HG03103 (cell line): ENCODE results near the gene FARP1.

Experiments used
- ATAC-seq: cut with Tn5 transposase; IDR thresholded peaks from one replicate; pipeline ENCODE4 v1.9.1; 2021; ENCODE audit warnings: low read depth; ENCODE audit not compliant: unreplicated experiment

Gene FARP1

GRCh38 chr13:98325724-98326123 is 182.8 kb downstream of the FARP1 start:
- ATAC-seq: no peak

DNA sequence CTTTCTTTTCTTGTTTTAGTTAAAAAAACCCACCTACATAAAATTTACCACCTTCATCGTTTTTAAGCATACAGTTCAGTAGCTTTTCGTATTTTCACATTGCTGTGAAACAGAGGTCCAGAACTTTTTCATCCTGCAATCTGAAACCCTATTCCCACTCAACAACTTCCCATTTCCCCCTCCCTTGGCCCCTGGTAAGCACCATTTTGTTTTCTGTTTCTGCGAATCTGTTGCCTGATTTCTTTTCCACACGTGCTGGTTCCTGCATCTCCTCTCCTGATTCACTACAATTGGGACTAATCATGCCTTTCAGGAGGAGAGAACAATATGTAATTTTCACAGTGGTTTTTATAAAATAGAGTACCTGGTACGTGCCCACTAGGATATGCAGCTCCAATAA is 183.4 kb downstream of the FARP1 start:
- ATAC-seq: no peak

DNA sequence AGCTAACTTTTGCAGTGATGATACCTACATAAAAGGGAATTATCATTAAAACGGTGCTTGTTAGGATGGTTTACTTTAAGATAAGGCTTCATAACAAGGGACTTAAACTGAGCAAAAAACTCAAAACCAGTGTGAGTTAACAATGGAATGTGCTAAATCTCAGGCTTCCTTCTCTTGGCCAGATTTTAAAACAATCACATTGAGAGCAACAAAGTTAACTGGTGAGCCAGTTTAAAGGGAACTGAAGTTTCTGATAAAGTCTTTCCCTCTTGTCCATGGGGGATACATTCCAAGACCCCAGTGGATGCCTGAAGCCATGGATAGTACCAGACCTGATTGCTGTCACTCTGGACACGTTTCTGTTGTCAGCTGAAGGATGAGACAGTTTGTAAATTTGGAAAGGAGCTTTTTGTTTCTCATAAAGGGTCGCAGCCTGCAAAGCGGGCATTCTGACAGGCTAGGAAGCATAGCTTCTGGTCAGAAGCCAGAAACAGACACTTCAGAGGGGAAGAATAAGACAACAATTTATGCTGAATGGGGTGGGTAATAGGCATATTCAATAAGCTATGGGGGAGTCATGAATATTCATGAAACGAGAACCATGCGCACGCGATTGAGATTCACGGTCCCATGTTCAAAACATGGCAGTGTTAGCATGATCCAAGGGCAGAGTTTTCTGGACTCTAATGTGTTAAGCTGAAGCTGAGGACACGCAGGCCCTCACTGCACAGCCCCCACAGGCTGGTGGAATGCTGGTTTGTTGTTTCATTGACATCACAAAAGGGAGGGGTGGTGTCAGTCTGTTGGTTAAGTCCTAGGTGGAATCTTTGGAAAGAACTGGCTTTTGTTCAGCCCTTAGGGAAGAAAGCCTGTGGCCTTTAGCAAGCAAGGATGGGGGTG is 184.7 kb downstream of the FARP1 start:
- no peak for ATAC-seq

GRCh38 chr13:98328511-98328910 is 185.6 kb downstream of the FARP1 start:
- no peak for ATAC-seq

GRCh38 chr13:98332222-98332621 is 189.3 kb downstream of the FARP1 start:
- ATAC-seq: no peak

- ATAC-seq: no peak
Observed at GRCh38 chr13:98332691-98333090, 189.8 kb downstream of the FARP1 start.

DNA sequence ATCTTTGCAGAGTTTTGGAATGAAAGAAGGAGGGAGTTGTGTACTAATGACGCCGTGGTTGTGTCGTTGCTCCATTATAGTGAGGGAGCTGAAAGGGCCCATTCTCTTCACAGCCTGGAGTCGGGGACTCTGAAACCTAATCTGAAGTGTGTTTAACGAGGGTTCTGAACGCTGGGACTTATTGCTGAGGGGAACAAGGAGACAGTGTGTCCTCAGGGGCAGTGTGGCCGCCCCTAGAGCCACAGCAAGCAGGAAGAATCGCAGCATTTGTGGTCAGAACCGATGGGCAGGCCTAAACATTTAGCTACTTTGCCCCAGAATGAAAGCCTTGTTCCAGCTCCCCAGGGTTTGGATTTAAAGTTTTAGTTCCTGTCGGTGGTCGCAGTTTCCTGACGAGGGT is 190.6 kb downstream of the FARP1 start:
- ATAC-seq: no peak

GRCh38 chr13:98334620-98335205 is 191.8 kb downstream of the FARP1 start:
- no peak for ATAC-seq

DNA sequence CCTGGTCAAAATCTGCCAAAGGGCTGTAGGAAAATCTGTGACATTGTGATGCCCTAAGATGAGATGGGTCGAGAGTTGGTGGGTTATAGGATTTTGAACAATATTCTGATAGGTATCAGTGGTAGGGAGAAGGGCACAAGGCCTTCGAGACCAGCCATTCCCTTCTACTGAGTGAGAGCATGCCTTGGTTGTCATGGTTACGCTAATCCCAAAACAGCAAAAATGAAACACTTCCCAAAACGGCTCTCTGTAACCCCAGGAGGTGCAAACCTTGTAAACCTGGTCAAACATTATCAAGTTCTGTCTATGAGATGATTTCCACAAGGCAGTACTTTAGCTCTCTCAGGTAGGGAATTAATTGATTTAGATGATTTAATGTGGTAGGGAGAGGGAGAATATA is 192.8 kb downstream of the FARP1 start:
- no peak for ATAC-seq

DNA sequence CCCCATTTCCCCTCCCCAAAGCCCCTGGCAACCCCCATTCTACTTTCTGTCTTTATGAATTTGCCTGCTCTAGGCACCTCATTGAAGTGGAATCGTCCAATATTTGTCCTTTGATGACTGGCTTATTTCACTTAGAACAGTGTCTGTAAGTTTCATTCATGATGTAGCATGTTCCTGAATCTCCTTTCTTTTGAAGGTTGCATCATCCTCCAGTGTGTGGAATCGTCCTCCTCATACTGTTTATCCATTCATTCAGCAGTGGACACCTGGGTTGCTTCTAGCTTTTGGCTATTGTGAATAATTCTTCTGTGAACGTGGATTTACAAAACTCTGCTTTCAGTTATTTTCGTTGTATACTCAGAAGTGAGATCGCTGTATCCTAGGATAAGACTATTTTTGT is 195.4 kb downstream of the FARP1 start:
- ATAC-seq: no peak

- no peak for ATAC-seq
Observed at GRCh38 chr13:98339684-98340425, 197.0 kb downstream of the FARP1 start.

GRCh38 chr13:98342953-98343352 is 200.1 kb downstream of the FARP1 start:
- no peak for ATAC-seq

DNA sequence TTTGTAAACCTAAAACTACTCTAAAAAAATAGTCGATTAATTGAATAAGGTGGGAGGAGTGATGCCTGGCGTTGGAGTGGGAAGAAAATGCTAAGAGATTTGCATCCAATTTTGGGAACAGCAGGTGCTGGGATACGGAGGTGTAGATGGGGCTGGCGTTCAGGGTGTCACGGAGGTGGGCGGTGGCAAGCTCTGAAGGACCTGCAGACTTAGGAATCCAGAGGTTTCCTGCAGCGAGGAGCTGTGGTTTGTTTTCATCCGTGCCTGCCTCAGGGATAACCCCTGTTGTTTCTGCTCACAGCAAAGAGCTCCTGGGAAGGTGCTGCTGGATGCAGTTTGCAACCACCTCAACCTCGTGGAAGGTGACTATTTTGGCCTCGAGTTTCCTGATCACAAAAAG is 200.6 kb downstream of the FARP1 start:
- ATAC-seq: no peak

- no peak for ATAC-seq
Observed at GRCh38 chr13:98344392-98344791, 201.5 kb downstream of the FARP1 start.

DNA sequence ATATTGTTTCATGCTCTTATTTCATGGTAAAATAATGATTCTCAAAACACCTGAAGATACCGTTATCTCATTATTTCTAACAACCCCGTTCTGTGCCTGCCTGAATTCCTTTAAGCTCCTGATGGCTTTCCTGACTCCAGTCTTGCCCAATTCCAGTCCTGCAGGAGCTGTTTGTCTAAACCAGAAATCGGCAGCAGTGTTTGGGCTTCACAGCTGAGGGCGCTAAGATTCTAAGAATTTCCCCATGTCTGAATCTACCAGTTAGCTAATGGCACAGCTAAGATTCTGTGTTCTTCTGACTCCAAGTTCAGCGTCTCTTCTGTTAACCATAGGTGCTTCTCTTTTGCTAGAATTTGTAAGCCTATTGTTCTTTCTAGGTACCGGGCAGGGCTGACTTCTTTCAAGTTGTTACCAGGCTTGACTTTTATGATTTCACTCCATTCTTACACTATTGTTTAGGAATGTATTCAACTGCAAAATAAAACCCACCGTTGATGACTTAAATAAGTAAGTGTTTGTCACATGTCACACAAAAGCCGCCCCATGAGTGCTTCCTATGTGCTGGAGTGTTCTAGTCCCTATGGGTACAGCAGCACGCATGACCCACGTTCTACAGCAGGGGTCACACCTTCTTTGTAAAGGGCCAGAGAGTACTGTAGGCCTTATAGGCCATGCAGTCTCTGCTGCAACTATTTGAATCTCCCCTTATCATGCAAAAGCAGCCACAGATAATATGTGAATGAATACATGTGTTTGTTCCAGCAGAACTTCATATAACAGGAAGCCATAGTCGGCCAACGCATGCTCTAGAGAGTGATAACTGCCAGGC is 202.4 kb downstream of the FARP1 start:
- no peak for ATAC-seq

DNA sequence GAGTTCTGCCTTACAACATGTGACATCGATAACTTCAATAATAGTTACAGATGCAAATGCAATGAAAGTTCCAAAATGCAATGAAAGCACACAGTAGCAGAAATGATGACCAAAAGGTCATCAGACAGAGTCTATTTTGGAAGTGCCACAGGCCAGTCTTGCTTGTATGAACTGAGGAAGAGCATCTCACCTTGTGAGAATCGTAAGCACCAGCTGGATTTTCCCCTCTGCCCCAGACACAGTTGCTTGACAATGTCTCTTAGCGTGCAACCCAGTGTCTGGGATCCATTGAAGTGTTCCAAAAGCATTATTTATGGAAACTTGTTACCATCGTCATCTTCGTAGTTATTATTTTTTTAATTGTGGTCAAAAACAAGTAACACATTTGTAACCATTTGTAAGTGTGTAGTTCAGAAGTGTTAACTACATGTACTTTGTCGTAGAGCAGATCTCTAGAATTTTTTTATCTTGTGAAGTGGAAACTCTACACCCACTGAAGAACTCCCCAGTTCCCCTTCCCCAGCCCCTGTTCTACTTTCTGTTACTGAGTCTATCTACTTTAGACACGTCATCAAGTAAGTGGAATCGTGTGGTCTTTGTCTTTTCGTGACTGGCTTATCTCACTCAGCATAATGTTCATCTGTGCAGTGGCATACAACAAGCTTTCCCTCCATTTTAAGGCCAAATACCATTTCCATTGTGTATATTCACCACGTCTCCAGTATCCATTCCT is 204.2 kb downstream of the FARP1 start:
- no peak for ATAC-seq

DNA sequence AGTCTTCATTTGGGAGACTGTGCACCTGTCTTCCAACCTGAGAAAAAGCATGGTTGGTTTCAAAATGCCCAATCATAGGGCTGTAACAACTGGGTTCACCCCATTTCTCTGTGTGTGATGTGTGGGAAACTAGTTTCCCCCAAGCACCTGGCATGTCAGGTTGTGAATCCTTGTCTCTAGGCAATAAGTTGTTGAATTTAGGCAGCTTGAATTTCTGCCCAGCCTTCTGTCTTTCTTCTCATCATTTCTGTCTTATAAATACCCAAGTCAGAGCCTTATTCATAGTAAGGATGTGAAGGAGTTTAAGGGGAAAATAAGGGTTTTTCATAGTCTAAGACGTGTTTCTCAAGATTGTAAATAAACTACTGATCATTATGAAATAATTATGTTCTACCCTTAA is 204.9 kb downstream of the FARP1 start:
- ATAC-seq: no peak

- ATAC-seq: no peak
Observed at GRCh38 chr13:98348466-98349200, 205.7 kb downstream of the FARP1 start.

GRCh38 chr13:98349731-98350305 is 206.9 kb downstream of the FARP1 start:
- ATAC-seq: no peak
